NCI-H526 (cell line): ENCODE results near the gene AADACL4.
A peak's percentile ranks its signal among the peaks of the same experiment; 100 is the strongest.
"Not testable (repeated sequence)": the region's sequence is repeated elsewhere in the genome, so short reads cannot be mapped to it uniquely, and the experiment has no call there.

ENCODE experiments used
- DNase-seq, 2 experiments: peaks; one replicate each; lab custom pipeline; 2025; lab: John Stamatoyannopoulos, UW

Gene AADACL4

GRCh38 chr1:12629985-12630760 is 13.7 kb upstream of the AADACL4 start:
- DNase-seq: peak in 1 of 2 experiments; percentile 44

DNA sequence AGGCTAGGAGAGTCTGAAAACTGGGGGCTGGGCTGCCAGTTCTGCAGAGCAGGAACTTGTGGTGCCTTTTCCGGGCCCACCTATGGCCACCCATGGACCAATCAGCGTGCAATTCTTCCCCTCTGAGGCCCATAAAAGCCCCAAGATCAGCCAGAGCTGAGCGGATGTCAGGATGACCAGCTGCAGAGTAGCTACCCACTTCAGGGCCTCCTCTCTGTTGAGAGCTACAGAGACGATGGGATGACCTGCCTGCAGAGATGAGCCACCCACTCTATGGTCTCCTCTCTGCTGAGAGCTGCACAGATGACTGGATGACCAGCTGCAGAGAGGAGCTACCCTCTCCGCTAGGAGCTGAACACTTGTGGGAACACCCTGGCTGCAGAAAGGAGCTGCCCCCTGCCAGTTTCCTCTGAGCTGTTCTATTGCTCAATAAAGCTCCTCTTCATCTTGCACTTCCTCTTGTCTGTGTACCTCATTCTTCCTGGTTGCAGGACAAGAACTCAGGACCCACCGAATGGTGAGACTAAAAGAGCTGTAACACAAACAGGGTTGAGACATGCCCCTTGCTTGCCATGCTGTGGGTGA is 12.8 kb upstream of the AADACL4 start:
- no peak for DNase-seq

DNA sequence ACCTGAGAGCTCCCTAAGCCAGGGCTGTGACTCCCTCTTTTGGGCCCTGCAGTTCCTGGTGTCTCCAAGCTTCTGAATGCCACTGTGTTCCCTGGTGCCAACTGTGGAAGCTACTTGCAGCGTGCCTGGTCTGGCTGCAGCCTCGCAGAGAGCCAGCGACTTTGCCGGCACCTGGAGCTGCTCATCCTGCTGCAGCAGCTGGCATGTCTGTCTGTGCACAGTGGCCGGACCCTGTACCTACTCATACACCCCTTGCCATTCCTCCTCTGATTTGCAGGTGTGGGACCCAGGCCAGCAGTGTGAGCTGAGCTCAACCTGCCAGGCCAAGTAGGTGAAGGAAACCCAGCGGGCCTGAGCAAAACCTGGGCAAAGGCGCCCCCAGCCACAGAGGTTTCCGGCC is 12.3 kb upstream of the AADACL4 start:
- DNase-seq: no peak

DNA sequence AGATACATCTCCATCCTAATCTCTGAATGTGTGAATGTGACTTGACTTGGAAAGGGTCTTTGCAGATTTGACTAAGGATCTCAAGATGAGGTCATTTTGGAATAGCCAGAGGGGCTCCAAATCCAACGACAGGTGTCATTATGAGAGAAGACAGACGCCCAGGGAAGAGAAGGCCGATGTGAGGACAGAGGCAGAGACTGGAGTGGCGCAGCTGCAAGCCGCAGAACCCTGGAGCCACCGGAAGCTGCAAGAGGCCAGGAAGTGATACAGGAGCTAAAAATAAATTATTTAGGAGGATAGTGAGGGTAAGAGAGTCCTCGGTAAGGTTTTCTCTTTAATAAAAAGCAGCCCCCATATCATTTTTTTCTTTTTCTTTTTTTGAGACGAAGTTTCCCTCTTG is 9.7 kb upstream of the AADACL4 start:
- DNase-seq: no peak

GRCh38 chr1:12634696-12635202 is 9.1 kb upstream of the AADACL4 start:
- no peak for DNase-seq

GRCh38 chr1:12636098-12636950 is 7.6 kb upstream of the AADACL4 start:
- no peak for DNase-seq

DNA sequence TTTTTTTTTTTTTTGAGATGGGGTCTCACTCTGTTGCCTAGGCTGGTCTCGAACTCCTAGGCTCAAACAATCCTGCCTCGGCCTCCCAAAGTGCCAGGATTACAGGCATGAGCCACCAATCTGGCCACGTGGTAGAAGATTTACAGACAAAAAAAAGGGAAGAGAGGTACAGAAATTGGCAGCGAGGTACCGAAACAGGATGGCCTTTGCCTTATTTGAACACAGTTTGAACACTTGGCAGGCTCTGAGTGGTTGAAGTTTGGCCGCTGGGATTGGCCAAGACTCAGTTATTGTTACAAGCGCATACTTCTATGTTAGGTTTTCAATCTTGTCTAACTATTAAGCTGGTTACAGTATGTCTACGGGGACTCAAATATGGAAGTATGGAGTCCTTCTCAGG is 6.2 kb upstream of the AADACL4 start:
- DNase-seq: no peak

GRCh38 chr1:12640237-12640957 is 3.5 kb upstream of the AADACL4 start:
- DNase-seq: no peak

DNA sequence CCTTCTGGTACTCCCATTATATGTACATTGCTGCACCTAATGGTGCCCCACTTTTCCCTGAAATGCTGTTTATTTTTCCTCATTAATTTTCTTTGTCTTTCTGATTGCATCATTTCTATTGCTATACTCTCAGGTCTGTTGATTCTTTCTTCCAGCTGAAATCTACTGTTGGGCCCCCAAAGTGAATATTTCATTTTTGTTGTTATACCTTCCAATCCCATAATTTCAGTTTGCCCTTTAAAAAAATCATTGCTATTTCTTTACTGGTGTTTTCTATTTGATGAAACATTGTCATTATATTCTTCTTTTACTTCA is 3.0 kb upstream of the AADACL4 start:
- no peak for DNase-seq

- DNase-seq: no peak
Measured at GRCh38 chr1:12643079-12643478, 806 bp upstream of the AADACL4 start.

- no peak for DNase-seq
Measured at GRCh38 chr1:12644237-12644636, 352 bp downstream of the AADACL4 start.

GRCh38 chr1:12644829-12645228 is 944 bp downstream of the AADACL4 start:
- DNase-seq: no peak

GRCh38 chr1:12645401-12645800 is 1.5 kb downstream of the AADACL4 start:
- DNase-seq: not testable (repeated sequence)

DNA sequence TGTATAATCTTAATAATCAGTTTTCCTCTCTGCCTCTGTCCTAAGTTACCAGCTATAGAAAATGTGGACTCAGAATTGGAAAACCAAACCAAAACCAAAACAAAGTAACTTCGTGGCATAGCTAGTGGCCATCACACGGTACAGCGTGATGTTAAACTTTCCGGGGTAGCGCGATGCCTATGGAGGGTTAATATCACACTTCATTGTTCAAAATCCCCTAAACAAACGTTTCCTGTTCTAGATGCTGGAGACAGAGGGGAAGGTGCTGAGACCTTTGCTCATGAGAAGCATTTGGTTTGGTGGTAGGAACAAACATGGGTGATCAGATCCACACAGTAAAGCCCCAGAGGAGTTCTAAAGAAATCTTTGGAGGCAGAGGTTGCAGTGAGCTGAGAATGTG is 4.9 kb downstream of the AADACL4 start:
- no peak for DNase-seq

DNA sequence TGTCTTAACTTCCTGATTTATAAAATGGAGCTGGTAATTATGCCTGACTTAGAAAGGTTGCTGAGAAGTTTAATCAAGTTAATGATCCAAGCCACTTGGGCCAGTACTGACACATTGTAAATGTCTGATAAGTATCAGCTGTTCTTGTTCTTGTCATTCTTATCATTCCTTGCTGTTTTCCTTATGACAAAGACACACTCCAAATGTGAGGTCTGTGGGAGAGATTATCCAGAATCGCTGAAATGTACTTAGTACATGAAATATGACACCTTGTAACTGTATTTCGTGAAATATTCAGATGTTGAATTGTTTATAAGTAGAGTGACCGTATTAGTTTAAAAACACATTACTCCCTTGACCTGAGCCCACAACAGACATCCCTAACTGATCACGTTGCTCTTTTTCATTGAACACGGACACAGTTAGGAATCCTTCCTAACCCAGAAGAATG is 6.1 kb downstream of the AADACL4 start:
- DNase-seq: no peak

DNA sequence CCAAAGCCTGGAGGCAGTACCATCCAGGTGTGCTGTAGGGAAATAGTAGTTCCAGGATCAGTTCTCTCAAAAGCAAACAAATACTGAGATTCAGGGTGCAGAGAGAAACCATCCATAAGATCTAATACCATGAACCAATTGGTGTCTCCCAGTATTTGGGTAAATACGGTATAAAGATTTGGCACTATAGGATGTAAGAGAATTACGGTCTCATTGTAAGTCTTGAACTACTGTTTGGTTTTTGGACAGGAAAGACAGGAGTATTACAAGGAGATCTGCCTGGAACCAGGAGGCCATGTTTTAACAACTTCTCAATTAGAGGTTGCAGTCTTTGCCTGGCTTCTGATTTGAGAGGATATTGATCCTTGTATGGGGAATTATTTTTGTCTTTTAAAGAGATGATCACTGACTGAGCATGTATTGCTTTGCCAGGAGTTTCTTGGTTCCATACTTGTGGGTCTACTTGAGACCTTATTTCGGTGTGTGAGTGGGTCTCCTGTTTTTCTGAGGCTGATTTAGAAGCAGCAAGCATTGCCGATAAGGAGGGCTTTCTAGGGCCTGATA is 10.2 kb downstream of the AADACL4 start:
- peak in 1 of 2 experiments; percentile 3 for DNase-seq

- no peak for DNase-seq
Measured at GRCh38 chr1:12654657-12655056, 10.8 kb downstream of the AADACL4 start.

GRCh38 chr1:12656575-12656974 is 12.7 kb downstream of the AADACL4 start:
- no peak for DNase-seq

DNA sequence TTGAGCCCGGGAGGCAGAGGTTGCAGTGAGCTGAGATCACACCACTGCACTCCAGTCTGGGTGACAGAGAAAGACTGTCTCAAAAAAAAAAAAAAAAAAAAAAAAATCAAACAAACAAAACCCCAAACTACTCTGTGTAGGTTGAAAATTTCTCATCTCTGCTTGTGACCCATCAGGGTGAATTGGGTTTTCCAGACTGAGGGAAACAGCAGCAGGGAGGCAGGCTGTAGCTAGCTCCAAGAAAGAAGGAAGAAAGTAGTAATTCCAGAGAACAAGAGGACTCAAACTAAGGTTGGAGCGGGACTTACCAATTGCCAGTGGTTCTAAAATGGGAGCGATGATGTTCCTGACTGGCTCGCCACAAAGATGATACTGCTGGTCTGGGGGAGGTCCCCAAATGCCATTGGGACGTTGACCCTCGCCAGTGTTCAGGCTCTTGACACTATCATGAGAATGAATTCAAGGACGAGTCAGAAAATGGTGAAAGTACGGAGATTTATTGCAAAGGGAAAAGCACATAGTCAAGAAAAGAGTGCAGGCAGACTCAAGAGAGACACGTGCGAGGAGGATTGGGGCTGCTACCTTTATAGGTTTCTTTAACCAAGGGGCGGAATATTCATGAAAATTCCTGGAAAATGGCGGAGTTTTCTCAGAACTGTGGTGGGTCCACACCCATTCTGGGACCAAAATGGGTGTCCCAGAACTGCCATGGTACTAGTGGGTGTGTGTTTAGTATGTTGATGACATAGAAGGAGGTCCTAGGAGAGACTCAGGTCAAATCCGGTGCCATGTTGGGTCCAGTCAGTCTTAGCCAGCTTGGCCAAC is 13.4 kb downstream of the AADACL4 start:
- no peak for DNase-seq

DNA sequence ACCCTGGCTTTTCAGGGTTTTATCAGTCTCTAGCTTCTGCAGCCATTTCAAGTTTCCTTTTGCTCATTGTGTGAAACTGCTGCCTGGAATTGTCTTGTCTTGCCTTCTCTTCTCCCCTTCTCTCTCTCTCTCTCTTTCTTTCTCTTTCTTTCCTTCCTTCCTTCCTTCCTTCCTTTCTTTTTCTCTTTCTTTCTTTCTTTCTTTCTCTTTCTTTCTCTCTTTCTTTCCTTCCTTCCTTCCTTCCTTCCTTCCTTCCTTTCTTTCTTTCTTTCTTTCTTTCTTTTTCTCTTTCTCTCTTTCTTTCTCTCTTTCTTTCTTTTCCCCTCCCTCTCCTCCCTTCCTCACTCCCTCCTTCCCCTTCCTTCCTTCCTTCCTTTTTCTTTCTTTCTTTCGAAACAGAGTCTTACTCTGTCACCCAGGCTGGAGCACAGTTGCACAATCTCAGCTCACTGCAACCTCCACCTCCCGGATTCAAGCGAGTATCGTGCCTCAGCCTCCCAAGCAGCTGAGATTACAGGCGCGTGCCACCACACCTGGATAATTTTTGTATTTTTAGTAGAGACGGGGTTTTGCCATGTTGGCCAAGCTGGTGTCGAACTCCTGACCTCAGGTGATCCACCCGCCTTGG is 14.1 kb downstream of the AADACL4 start:
- not testable (repeated sequence) for DNase-seq
